ENCODE results near the gene IFNAR1.
"Not testable (repeated sequence)": the region's sequence is repeated elsewhere in the genome, so short reads cannot be mapped to it uniquely, and the experiment has no call there.

The IFNAR1 gene

GRCh38 chr21:33370305-33370704 lies 45.5 kb downstream of the IFNAR1 start:
- H3K27ac ChIP-seq: no peak overlapping the region
- no peak overlapping the region for H3K4me3 ChIP-seq

- Histone ChIP-seq H3K27ac (no peak overlapping the region), H3K4me3 (no peak overlapping the region)
Observed at GRCh38 chr21:33371366-33371765, 46.6 kb downstream of the IFNAR1 start.

GRCh38 chr21:33372582-33372981 lies 47.8 kb downstream of the IFNAR1 start:
- no peak overlapping the region for H3K4me3 ChIP-seq
- H3K27ac ChIP-seq: no peak overlapping the region

GRCh38 chr21:33373451-33373850 lies 48.7 kb downstream of the IFNAR1 start:
- peak overlapping the region in 17 of 21 experiments; percentile 1 to 77 (median 48) for H3K27ac ChIP-seq
- no peak overlapping the region for H3K4me3 ChIP-seq

- Histone ChIP-seq H3K27ac (peak overlapping the region in 13 of 21 experiments; percentile 1 to 77 (median 35)), H3K4me3 (no peak overlapping the region)
Observed at GRCh38 chr21:33374080-33374449, 49.3 kb downstream of the IFNAR1 start.

GRCh38 chr21:33374450-33375096 lies 49.8 kb downstream of the IFNAR1 start:
- Histone ChIP-seq H3K27ac (peak overlapping the region in 10 of 21 experiments; percentile 2 to 77 (median 17)), H3K4me3 (peak overlapping the region in 1 of 7 experiments; percentile 1)

GRCh38 chr21:33375101-33375644 lies 50.4 kb downstream of the IFNAR1 start:
- H3K27ac ChIP-seq: peak overlapping the region in 8 of 21 experiments; percentile 3 to 77 (median 32)
- peak overlapping the region in 1 of 7 experiments; percentile 1 for H3K4me3 ChIP-seq

GRCh38 chr21:33377221-33377920 lies 52.6 kb downstream of the IFNAR1 start:
- Histone ChIP-seq H3K27ac (peak overlapping the region in 1 of 21 experiments; percentile 6), H3K4me3 (no peak overlapping the region)

GRCh38 chr21:33378081-33378480 lies 53.3 kb downstream of the IFNAR1 start:
- H3K4me3 ChIP-seq: no peak overlapping the region
- H3K27ac ChIP-seq: peak overlapping the region in 1 of 21 experiments; percentile 6

GRCh38 chr21:33379934-33380333 lies 55.2 kb downstream of the IFNAR1 start:
- peak overlapping the region; percentile 25 to 94 (median 87) for H3K27ac ChIP-seq
- H3K4me3 ChIP-seq: not testable (repeated sequence)

- Histone ChIP-seq H3K4me3 (no peak overlapping the region), H3K27ac (peak overlapping the region; percentile 25 to 94 (median 87))
Observed at GRCh38 chr21:33380483-33380998, 55.8 kb downstream of the IFNAR1 start.

GRCh38 chr21:33381381-33381780 lies 56.6 kb downstream of the IFNAR1 start:
- H3K4me3 ChIP-seq: not testable (repeated sequence)
- H3K27ac ChIP-seq: peak overlapping the region in 20 of 21 experiments; percentile 14 to 94 (median 86)

GRCh38 chr21:33383056-33383888 lies 58.5 kb downstream of the IFNAR1 start:
- Histone ChIP-seq H3K4me3 (peak overlapping the region in 3 of 7 experiments; percentile 6 to 15 (median 15)), H3K27ac (peak overlapping the region; percentile 14 to 94 (median 85))

- Histone ChIP-seq H3K4me3 (no peak overlapping the region), H3K27ac (peak overlapping the region in 2 of 21 experiments; percentile 70 to 89)
Observed at GRCh38 chr21:33384841-33385331, 60.1 kb downstream of the IFNAR1 start.

- Histone ChIP-seq H3K27ac (no peak overlapping the region), H3K4me3 (no peak overlapping the region)
Observed at GRCh38 chr21:33386222-33386784, 61.5 kb downstream of the IFNAR1 start.

- no peak overlapping the region for H3K27ac ChIP-seq
- H3K4me3 ChIP-seq: no peak overlapping the region
Observed at GRCh38 chr21:33387294-33387693, 62.5 kb downstream of the IFNAR1 start.

GRCh38 chr21:33388188-33388587 lies 63.4 kb downstream of the IFNAR1 start:
- Histone ChIP-seq H3K27ac (peak overlapping the region in 3 of 21 experiments; percentile 18 to 62 (median 30)), H3K4me3 (no peak overlapping the region)

GRCh38 chr21:33390479-33390878 lies 65.7 kb downstream of the IFNAR1 start:
- H3K27ac ChIP-seq: peak overlapping the region in 2 of 21 experiments; percentile 1 to 16

GRCh38 chr21:33391656-33392055 lies 66.9 kb downstream of the IFNAR1 start:
- peak overlapping the region in 3 of 21 experiments; percentile 0 to 37 (median 7) for H3K27ac ChIP-seq
- H3K4me3 ChIP-seq: no peak overlapping the region

More at GRCh38 chr21:33390479-33390878, 65.7 kb downstream of the IFNAR1 start:
- H3K4me3 ChIP-seq: no peak overlapping the region

All from skin epidermis (tissue), 12 donors.